ENCODE results near the gene SMAD3.

DNA sequence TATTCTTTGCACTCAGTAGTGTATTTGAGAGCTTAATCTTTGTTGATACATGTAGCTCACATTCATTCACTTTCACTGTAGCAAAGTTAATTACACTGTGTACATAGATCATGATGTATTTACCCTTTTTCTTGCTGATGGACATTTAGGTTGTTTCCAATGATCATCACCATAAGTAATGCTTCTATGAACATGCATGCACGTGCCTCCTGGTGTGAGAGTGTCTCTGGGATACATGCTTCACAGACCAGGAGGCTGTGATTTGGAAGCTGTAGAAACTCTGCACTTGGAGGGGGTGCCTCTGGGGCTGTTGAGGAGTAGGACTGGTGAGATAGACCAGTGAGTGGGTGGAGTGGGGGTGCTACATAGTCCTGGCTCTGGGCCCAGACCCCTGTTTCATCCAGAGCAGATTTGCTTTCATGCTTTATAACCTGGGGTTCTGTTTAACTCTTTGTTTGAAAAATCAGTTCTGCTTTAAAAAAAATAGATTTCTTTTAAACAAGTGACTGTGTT, 18.2 kb upstream of the SMAD3 start:
- TF ChIP-seq, protein P1, sequence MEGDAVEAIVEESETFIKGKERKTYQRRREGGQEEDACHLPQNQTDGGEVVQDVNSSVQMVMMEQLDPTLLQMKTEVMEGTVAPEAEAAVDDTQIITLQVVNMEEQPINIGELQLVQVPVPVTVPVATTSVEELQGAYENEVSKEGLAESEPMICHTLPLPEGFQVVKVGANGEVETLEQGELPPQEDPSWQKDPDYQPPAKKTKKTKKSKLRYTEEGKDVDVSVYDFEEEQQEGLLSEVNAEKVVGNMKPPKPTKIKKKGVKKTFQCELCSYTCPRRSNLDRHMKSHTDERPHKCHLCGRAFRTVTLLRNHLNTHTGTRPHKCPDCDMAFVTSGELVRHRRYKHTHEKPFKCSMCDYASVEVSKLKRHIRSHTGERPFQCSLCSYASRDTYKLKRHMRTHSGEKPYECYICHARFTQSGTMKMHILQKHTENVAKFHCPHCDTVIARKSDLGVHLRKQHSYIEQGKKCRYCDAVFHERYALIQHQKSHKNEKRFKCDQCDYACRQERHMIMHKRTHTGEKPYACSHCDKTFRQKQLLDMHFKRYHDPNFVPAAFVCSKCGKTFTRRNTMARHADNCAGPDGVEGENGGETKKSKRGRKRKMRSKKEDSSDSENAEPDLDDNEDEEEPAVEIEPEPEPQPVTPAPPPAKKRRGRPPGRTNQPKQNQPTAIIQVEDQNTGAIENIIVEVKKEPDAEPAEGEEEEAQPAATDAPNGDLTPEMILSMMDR (IDR thresholded peaks at IDR 0.05; ENCODE audit: insufficient read depth, low read length): no peak
- no peak for TF ChIP-seq POLR2AphosphoS5 (IDR thresholded peaks at IDR 0.05; ENCODE audit: low read depth)
- TF ChIP-seq, protein P2, sequence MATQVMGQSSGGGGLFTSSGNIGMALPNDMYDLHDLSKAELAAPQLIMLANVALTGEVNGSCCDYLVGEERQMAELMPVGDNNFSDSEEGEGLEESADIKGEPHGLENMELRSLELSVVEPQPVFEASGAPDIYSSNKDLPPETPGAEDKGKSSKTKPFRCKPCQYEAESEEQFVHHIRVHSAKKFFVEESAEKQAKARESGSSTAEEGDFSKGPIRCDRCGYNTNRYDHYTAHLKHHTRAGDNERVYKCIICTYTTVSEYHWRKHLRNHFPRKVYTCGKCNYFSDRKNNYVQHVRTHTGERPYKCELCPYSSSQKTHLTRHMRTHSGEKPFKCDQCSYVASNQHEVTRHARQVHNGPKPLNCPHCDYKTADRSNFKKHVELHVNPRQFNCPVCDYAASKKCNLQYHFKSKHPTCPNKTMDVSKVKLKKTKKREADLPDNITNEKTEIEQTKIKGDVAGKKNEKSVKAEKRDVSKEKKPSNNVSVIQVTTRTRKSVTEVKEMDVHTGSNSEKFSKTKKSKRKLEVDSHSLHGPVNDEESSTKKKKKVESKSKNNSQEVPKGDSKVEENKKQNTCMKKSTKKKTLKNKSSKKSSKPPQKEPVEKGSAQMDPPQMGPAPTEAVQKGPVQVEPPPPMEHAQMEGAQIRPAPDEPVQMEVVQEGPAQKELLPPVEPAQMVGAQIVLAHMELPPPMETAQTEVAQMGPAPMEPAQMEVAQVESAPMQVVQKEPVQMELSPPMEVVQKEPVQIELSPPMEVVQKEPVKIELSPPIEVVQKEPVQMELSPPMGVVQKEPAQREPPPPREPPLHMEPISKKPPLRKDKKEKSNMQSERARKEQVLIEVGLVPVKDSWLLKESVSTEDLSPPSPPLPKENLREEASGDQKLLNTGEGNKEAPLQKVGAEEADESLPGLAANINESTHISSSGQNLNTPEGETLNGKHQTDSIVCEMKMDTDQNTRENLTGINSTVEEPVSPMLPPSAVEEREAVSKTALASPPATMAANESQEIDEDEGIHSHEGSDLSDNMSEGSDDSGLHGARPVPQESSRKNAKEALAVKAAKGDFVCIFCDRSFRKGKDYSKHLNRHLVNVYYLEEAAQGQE (IDR thresholded peaks at IDR 0.05; ENCODE audit: insufficient replicate concordance, low read depth): no peak
